Smooth muscle cell of the brain vasculature (primary cell): ENCODE measurements around the gene ATP10A.
"Not testable (repeated sequence)": the region's sequence is repeated elsewhere in the genome, so short reads cannot be mapped to it uniquely, and the experiment has no call there.

Experiments used
- DNase-seq: peaks from one replicate; pipeline ENCODE4 v3.0.0-alpha.2; 2012; ENCODE audit warnings: low read depth, low spot score

ATP10A gene

DNA sequence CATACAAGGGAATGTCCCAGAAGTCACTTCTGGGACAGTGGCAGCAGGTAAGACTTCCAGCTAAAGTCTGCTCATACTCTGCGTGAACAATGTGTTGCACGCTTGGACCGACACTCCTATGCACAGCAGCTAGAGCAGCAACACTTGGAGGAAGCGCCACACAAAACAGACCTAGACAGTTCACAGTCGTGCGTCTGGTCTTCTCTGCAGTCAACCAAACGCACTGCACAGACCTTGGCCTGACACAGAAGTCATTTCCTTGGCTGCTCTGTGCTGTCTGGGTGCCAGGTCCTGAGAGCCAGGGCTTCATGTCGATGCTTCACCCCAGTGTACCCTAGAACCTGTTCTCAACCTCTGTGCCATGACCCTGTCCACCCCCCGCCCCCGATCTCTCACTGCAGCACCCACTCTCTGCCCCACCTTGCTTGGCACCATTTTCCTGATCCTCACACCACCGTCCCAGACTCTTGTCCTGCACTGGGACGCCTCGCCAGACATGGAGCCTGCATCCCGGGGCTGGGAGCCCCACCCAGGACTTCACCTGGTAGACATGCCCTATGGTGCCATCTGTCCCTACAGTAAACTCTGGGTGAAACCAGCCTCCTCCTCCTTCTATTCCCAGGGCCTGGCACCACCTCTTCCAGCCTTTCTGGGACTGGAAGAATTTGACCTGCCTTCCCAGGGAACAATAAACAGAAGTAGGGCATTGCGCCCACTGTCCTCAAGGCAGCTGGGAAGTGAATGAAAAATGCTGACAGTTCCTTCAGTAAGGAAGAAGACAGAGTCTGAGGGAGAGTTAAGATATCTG, 3.1 kb downstream of the ATP10A start:
- DNase-seq = no peak

DNA sequence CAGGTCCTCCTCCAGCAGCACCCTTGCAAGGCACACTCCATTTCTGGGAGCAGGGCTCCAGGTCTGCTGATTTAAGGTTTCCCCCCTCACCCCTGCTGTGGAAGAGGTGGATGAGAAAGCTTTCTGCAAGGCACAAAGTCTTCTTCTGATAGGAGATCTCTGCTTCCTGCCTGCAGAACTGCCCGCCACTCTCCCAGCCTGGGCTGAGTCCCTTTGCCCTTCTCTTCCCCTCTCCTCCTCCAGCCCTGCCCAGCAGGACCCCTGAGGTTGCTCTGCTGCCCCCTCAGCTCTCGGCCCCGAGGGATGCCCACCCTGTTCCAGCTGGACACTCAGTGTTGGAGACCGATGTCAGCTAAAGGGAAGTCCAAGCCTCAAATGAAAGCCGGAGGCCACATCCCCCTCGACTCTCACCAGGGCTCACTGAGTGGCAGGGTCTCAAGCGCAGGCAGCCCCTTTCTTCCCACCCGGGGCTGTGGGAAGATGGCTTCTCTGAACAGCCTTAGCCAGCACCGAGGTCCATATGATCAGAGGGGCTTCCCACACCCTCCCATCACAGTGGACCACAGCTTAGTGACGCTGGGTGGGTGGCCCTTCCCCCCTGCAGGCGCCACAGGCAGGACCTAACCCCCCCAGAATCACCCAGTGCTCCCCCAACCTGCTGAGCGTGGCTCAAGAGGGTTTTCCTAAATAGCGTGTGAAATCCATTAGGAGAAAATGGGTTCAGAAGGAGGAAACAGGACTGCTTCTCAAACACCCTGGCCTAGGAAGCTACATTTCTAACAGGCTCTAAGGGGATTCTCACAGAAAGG, 4.0 kb downstream of the ATP10A start:
- DNase-seq = no peak

DNA sequence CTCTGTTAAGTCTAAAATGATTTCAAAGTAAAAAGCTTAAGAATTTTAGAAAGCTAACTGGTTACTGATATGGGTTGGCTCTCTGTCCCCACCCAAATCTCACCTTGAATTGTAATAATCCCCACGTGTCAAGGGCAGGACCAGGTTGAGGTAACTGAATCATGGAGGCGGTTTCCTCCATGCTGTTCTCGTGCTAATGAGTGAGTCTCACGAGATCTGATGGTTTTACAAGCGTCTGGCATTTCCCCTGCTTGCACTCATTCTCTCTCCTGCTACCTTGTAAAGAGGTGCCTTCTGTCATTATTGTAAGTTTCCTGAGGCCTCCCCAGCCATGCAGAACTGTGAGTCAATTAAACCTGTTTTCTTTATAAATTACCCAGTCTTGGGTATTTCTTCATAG, 7.1 kb downstream of the ATP10A start:
- DNase-seq = not testable (repeated sequence)

DNA sequence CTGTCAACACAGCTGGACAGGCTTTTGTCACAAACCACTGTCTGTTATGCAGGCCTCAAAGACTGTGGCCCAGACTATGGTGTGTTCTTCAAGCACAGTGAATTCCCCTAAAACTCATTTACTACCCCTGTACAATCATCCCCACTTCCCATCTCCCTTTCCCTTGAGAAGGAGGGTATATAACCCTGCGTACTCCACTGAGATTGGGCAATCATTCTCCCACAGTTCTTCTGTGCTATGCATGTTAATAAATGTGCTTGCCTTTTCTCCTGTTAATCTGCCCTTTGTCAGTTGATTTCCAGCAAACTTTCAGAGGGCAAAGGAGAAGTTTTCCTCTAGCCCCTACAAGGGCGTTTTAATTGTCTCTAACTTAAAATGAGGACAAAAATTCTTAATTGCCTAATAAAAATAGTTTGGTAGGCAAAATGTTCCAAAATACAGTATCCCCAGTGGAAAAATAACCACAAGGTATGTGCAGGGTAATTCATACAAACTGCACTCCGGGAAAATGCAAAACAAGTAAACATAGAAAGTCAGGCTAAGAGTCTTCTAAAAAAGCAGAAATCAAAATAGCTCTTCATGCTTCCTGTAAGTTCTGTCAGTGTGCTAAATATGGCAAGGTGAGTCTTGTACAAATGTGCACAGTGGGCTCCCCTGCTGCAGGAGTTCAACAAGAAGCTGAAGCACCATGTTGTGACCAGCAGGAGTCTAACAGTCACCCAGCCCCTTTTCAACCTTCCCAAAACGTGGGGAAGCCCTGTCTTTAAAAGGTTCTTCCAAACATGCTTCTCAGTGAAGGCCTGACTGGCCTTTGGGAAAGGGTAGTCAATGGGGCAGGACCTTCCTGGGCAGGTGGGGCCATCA, 10.2 kb downstream of the ATP10A start:
- no peak for DNase-seq

- no peak for DNase-seq
These were observed 11.1 kb downstream of the ATP10A start for GRCh38 chr15:25852027-25852426.

GRCh38 chr15:25850154-25851111, 12.7 kb downstream of the ATP10A start:
- DNase-seq = no peak

DNA sequence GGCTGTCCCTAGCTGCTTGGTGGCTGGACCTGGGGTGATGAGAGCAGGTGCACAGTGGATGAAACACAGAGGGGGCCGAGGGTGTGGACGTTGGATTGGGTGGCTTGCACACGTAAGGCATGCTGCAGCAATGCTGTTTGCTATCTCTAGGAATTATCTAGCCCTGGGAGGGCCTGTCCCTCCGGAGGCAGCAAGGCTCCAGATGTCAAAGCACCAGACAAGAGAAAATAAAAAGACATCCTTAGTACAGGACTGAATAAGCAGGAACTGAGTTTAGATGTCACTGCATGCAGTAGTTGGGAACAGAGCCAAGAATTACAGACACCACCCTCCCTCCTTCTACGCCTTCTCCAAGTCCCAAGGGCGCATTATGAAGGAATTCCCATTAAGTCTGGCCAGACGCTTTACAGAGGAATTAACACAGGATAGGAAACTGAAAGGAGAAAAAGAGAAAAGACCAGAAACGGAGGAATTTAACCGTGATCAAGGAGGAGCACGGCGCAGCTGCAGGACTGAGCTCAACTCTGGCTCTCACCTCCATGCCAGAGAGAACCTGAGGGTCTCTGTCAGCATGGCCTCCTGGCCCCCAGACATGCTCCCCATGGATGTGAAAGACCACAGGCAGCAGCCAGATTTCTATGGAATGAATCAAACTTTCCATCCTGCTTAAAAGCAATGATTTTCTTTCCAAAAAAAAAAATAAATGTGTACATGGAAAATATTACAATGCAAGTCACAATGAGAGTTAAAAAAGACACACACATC, 13.8 kb downstream of the ATP10A start:
- DNase-seq = no peak

GRCh38 chr15:25848784-25849156, 14.4 kb downstream of the ATP10A start:
- no peak for DNase-seq

DNA sequence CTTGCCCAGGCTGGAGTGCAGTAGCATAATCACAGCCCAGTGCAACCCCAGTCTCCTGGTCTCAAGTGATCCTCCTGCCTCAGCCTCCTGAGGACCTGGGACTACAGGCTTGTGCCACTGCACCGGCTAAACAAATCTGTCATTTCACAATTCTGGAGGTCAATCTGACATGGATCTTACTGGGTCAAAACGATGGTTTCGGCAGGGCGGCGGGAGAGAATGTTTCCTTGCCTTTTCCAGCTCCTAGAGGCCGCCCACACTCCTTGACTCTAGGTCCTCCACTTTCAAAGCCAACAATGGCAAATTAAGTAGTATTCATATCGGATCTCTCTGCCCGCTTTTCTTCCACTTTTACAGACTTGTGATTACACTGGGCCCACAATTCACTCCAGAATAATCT, 14.8 kb downstream of the ATP10A start:
- no peak for DNase-seq

DNA sequence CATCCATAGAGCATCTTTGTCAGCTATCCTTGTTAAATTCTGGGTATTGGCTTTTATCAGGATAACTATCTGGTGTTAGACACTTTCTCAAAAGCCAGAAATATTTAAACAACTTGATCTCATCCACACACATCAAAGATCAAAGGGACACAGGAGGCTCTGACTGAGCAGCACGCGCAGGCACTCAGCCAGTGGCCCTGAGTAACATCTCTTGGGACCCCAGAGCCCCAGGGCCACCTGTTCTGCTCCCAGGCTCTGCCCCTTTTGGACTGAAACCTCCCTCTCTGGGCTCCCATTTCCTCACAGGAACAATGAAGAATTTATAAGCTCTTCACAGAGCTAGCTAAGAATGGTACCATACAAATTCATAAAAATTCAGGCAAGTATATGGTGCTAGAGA, 16.1 kb downstream of the ATP10A start:
- DNase-seq = no peak

GRCh38 chr15:25846377-25846776, 16.8 kb downstream of the ATP10A start:
- DNase-seq = no peak

GRCh38 chr15:25844981-25845680, 18.0 kb downstream of the ATP10A start:
- no peak for DNase-seq

- no peak for DNase-seq
These were observed 18.6 kb downstream of the ATP10A start for GRCh38 chr15:25844542-25844941.

- DNase-seq = no peak
These were observed 19.1 kb downstream of the ATP10A start for GRCh38 chr15:25844076-25844475.

- DNase-seq = no peak
These were observed 23.4 kb downstream of the ATP10A start for GRCh38 chr15:25839638-25840156.

- DNase-seq = no peak
These were observed 24.3 kb downstream of the ATP10A start for GRCh38 chr15:25838871-25839195.

DNA sequence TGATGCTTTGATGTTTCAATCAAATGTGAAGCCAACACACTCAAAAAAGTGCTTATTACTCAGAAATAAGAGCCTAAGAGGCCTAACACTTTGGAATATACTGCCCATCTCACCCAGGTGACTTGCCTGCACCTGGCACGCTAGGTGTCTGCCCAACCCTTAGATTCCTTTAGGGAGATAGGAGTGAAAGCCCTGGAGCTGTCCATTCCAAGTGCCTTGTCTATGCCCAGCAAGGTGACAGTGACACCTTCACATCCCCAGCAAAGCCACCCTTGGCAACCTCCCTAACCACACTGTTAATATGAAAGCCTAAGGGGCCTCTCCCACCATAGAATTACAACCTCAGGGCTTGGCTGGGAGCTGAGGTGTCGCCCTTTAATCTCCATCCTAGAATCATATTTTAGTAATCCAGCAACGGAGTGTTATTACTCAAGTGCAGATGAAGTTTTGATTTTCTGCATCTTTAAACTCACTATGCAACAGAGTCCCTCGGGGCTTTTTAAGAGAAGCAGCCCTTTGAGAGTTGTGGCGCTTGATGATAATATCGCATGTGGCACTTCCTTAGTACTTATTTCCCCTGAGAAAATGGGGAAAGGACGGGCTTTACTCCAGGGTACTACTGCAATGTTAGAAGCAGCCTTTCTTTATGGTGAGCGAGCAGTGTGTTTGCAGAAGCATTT, 24.8 kb downstream of the ATP10A start:
- no peak for DNase-seq

- DNase-seq = no peak
These were observed 31.0 kb downstream of the ATP10A start for GRCh38 chr15:25832158-25832557.
